ENCODE results near the gene SARS1. TPM values are rescaled to one million over a fixed set of nuclear protein-coding genes. Genes with fewer than 3 reads are reported as not detected.

SARS1 gene
- total and polyA plus RNA-seq, 2 of the 8 experiments (the other 6 are each of a cell fraction or from before 2014, with no cell fraction given): 83.1 to 146 TPM

GRCh38 chr1:109261006-109261405, 47.3 kb downstream of the SARS1 start:
- no peak overlapping the region for H2BK12ac ChIP-seq (ENCODE audit: low read depth, low read length)
- no peak overlapping the region for H4K91ac ChIP-seq (replicated peaks; ENCODE audit: insufficient read length, low read length)
- no peaks in the 10 kb centered on the region for H3K27me3 ChIP-seq (replicated peaks in 1 of 4; ENCODE audit: control insufficient read depth in 3 of 4, extremely low read depth in 1 of 4, insufficient read depth in 3 of 4, low read length in 3 of 4)
- no peak for FAIRE-seq
- H2BK20ac ChIP-seq (ENCODE audit: low read length): no peak overlapping the region
- H3K4me3 ChIP-seq (ENCODE audit: extremely low read depth in 1 of 4, insufficient read depth in 2 of 4, low read depth in 3 of 4, low read length in 4 of 4): no peak overlapping the region
- H3K79me2 ChIP-seq (ENCODE audit: control insufficient read depth in 1 of 2, insufficient read depth in 2 of 2, low read length in 2 of 2): peaks cover 0 to 8% of the 10 kb centered on the region in 2 experiments; a peak in 1 of 4 replicates
- H3K14ac ChIP-seq (ENCODE audit: insufficient read length): no peak overlapping the region
- H2BK120ac ChIP-seq (replicated peaks; ENCODE audit: low read depth, low read length): no peak overlapping the region
- peaks cover 0 to 7% of the 10 kb centered on the region in 2 experiments for H4K20me1 ChIP-seq (replicated peaks in 1 of 2; ENCODE audit: control insufficient read depth in 1 of 2, insufficient read depth in 2 of 2, low read length in 2 of 2)
- no peak overlapping the region for H3K9ac ChIP-seq (replicated peaks in 1 of 4; ENCODE audit: extremely low read depth in 1 of 4, low read depth in 3 of 4, low read length in 3 of 4)
- TF ChIP-seq SP1 (IDR thresholded peaks at IDR 0.05; ENCODE audit: low read depth, low read length) (no peak), RFX5 (IDR thresholded peaks at IDR 0.05; ENCODE audit: borderline replicate concordance, low read depth, low read length) (no peak), ZNF274 (IDR thresholded peaks at IDR 0.05; ENCODE audit: borderline replicate concordance, extremely low read depth, low read length) (no peak), BRCA1 (IDR thresholded peaks at IDR 0.05; ENCODE audit: low read depth, low read length) (no peak), SAP30 (IDR thresholded peaks at IDR 0.05; ENCODE audit: insufficient read depth, insufficient replicate concordance, low read length) (no peak)
- peaks cover 7 to 18% (median 14%) of the 10 kb centered on the region in 4 experiments; a peak in 5 of 8 replicates for H3K36me3 ChIP-seq (ENCODE audit: control insufficient read depth in 2 of 4, insufficient read depth in 4 of 4, low read length in 3 of 4)
- no peaks in the 10 kb centered on the region for H3K9me3 ChIP-seq (ENCODE audit: insufficient read depth in 2 of 2, low read depth in 1 of 2, low read length in 1 of 2)
- no peak overlapping the region for H3K4me2 ChIP-seq (ENCODE audit: insufficient read depth in 1 of 2, low read depth in 2 of 2, low read length in 2 of 2)
- H3K23me2 ChIP-seq (ENCODE audit: low read depth, low read length): no peaks in the 10 kb centered on the region
- no peak overlapping the region for H4K5ac ChIP-seq (ENCODE audit: insufficient read length, low read depth, low read length)
- no peak overlapping the region for H2AK5ac ChIP-seq (ENCODE audit: low read depth, low read length)
- no peak overlapping the region for H3K4ac ChIP-seq (replicated peaks; ENCODE audit: insufficient read length, low read depth, low read length)
- H3K56ac ChIP-seq (replicated peaks; ENCODE audit: insufficient read length, low read depth, low read length): no peak overlapping the region
- H4K8ac ChIP-seq (ENCODE audit: extremely low read depth, insufficient read depth, low read length): no peak overlapping the region
- no peak overlapping the region; the same call in 1 of the 2 replicates for H2BK5ac ChIP-seq (ENCODE audit: low read depth, low read length)
- no peak overlapping the region for H2AFZ ChIP-seq (ENCODE audit: low read length)
- H2BK15ac ChIP-seq (ENCODE audit: low read length): no peak overlapping the region
- DNase-seq (ENCODE audit: low read depth in 1 of 2, low spot score in 2 of 2): no peak
- no peak overlapping the region for H3K27ac ChIP-seq (ENCODE audit: low read depth, low read length)
- H3K4me1 ChIP-seq (replicated peaks in 1 of 4; ENCODE audit: control insufficient read depth in 3 of 4, insufficient read depth in 4 of 4, low read length in 3 of 4): peaks cover 0 to 11% (median 3%) of the 10 kb centered on the region in 4 experiments; a peak in 4 of 7 replicates
- CTCF ChIA-PET (ENCODE audit: partially characterized antibody): interaction anchor here (0.7 to 8.5 kb wide), 14 partner anchors 7 to 237 kb away, joined by 3 to 95 read pairs (median 5); partner anchors contain the start of genes ATXN7L2, CELSR2 and SORT1
- no peak overlapping the region for H3K23ac ChIP-seq (ENCODE audit: insufficient read length)
- POLR2A ChIA-PET (ENCODE audit: partially characterized antibody): interaction anchor here (0.6 to 1.6 kb wide), 5 partner anchors 16 to 213 kb away, joined by 3 to 5 read pairs (median 3); partner anchors contain the start of genes PSRC1 and SARS1
- peaks cover 3% of the 10 kb centered on the region; the same call in 1 of the 2 replicates for H3K79me1 ChIP-seq (ENCODE audit: low read depth, low read length)
- no peak overlapping the region for H3K18ac ChIP-seq (ENCODE audit: extremely low read depth, low read length)
- WGBS, 2 experiments (ENCODE audit: extremely low coverage in 1 of 2, insufficient coverage in 1 of 2, insufficient read length in 1 of 2, insufficient replicate concordance in 2 of 2, low coverage in 1 of 2, low lambda C conversion rate in 2 of 2, missing lambda C conversion rate in 1 of 2): 94% methylated on average over 16 of the region's 16 CpGs; no CpG with 5 or more reads in 1 of the 2 experiments
